SK-N-MC (cell line): ENCODE data around the gene CSMD2.

Experiments
- DNase-seq: peaks from one replicate; pipeline ENCODE4 v3.0.0-alpha.2; 2011; ENCODE audit warnings: low read depth, low spot score
- H3K27ac ChIP-seq: fragments of 200-600 bp; sonication (generic); 2 replicates; pipeline ENCODE4 v1.5.1; 2016; ENCODE audit warnings: mixed run types
- H3K36me3 ChIP-seq: fragments of 200-600 bp; sonication (generic); 2 replicates; pipeline ENCODE4 v1.6.1; 2017; ENCODE audit warnings: antibody characterized with exemption, low read length, mixed read lengths; ENCODE audit not compliant: insufficient read depth
- H3K4me3 ChIP-seq: fragments of 200-600 bp; sonication (generic); 2 replicates; pipeline ENCODE4 v1.5.1; 2016
- H3K9ac ChIP-seq: fragments of 200-600 bp; sonication (generic); 2 replicates; pipeline ENCODE4 v1.8.0; 2017; ENCODE audit warnings: mixed run types, mixed read lengths; ENCODE audit not compliant: insufficient read length
- H3K9me3 ChIP-seq: fragments of 200-600 bp; sonication (generic); 2 replicates; pipeline ENCODE4 v1.6.1; 2017; ENCODE audit warnings: low read depth, mild to moderate bottlenecking, antibody characterized with exemption, low read length, moderate library complexity, mixed read lengths
- EZH2 ChIP-seq: fragments of 200-600 bp; sonication (generic); IDR thresholded peaks from one replicate; pipeline ENCODE4 v1.6.1; 2017; ENCODE audit warnings: antibody characterized with exemption
- FOXP2 ChIP-seq: optimal IDR thresholded peaks from 2 replicates; pipeline ENCODE3; 2011; ENCODE audit warnings: mild to moderate bottlenecking, moderate library complexity; ENCODE audit not compliant: insufficient read depth; ENCODE audit errors: extremely low read length, control extremely low read depth
- POLR2AphosphoS5 ChIP-seq: IDR thresholded peaks from 2 replicates; pipeline ENCODE4 v1.6.1; 2012; ENCODE audit warnings: mild to moderate bottlenecking, low read depth, low read length, borderline replicate concordance

Gene CSMD2

DNA sequence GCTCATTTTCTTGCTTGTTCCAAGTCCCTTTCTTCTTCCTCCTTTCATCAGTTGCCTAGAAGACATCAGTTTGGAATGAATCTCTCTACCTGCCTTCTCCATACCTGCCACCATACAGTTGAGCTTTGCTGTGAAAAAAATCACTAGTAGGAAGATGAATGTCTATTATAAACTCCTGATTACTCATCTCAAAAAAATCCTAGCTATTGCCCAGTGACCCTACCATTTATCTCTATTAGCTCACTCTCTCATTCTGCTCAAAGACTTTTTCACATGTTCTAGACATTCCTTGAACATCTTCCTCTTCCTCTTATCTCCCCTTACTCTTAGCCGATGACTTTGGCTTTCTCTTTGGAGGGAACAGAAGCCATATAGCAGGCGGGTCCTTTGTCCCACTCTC is 350.9 kb downstream of the CSMD2 start:
- TF ChIP-seq POLR2AphosphoS5 (no peak), EZH2 (no peak), FOXP2 (no peak)
- H3K4me3 ChIP-seq = no peak overlapping the region
- no peak overlapping the region for H3K9ac ChIP-seq
- no peaks in the 10 kb centered on the region for H3K9me3 ChIP-seq
- DNase-seq = no peak
- H3K36me3 ChIP-seq = no peaks in the 10 kb centered on the region
- H3K27ac ChIP-seq = no peak overlapping the region

DNA sequence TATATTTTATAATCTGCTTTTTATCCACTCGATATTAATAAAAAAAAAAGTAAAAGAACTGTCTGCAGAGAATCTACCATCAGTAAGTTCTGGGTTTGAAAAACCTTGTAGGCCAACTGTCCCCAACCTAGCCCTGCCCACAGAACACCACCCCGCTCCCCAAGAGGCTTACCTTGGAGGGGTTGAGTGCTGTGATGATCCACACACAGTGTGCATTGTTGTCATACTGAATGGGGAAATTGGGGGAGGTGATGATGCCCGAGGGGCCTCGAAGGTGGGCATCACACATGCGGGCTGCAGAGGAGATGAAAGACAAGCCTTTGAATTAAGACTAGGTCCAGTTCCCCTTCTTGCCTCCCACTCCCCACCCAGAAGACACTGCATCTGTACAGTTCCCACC is 354.5 kb downstream of the CSMD2 start:
- Histone ChIP-seq H3K9me3 (no peaks in the 10 kb centered on the region), H3K4me3 (no peak overlapping the region), H3K9ac (no peak overlapping the region), H3K27ac (no peak overlapping the region), H3K36me3 (no peaks in the 10 kb centered on the region)
- TF ChIP-seq EZH2 (no peak), POLR2AphosphoS5 (no peak), FOXP2 (no peak)
- DNase-seq = no peak

DNA sequence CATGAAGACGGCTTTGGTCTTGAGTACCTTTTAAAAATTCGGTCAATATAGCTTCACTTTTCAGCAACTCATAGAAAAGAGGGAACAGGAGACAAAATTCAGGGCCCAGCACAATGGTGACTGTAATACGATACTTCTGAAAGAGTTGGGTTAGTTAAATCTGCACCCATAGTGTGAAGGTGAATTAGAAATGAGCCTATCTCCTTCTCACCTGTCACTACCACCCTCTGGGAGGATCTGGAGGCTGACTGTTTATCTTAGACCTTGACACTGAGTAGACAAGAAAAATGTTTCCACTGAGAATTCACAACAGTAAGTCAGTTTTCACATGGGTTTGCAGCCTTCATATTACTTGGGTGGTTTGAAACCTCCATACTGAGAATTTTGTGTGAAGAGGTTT is 359.0 kb downstream of the CSMD2 start:
- H3K4me3 ChIP-seq = no peak overlapping the region
- TF ChIP-seq POLR2AphosphoS5 (no peak), FOXP2 (no peak), EZH2 (no peak)

DNA sequence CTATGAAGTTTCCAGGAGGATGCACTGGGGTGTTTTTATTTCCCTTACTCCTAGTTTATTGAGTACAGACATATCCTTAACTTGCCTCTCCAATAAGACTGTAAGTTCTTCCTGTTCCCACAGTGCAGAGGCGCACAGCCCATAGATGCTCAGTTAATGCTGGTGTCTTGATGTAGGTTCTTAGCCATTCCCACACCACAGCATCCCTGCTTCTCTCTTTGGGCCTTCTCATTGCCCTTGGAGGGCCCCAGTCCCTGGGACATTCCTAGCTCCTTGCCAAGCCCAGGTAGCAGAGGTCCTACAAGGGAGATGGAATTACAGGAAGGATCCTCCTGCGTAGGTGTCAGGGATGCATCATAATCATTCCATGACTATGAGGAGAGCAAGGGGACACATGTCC is 362.8 kb downstream of the CSMD2 start:
- Histone ChIP-seq H3K36me3 (no peaks in the 10 kb centered on the region), H3K27ac (no peak overlapping the region), H3K9ac (no peak overlapping the region), H3K9me3 (no peaks in the 10 kb centered on the region), H3K4me3 (no peak overlapping the region)
- TF ChIP-seq POLR2AphosphoS5 (no peak), EZH2 (no peak), FOXP2 (no peak)
- no peak for DNase-seq

More for the DNA sequence above, 359.0 kb downstream of the CSMD2 start:
- no peak overlapping the region for H3K27ac ChIP-seq
- no peaks in the 10 kb centered on the region for H3K36me3 ChIP-seq
- no peak for DNase-seq
- no peaks in the 10 kb centered on the region for H3K9me3 ChIP-seq
- no peak overlapping the region for H3K9ac ChIP-seq

DNA sequence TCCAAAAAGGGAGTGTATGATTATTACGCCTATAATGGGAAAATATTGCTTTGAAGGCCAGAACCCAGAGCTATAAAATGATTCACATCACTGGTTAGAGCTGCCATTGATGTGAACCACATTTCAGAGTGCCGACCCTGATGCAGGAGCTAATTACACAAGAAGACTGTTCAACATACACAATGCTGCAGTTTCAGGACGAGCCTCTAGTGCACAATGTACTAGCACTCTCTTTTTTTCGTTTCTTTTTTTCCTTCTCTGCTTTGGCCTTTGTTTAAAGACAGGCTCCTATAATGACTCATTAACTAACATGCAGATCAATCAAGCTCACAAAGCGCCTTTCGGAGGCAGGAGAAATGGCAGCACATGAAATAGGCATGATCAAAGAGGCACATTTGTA is 367.2 kb downstream of the CSMD2 start:
- Histone ChIP-seq H3K9me3 (no peaks in the 10 kb centered on the region), H3K4me3 (no peak overlapping the region)
- TF ChIP-seq EZH2 (no peak), FOXP2 (no peak), POLR2AphosphoS5 (no peak)

DNA sequence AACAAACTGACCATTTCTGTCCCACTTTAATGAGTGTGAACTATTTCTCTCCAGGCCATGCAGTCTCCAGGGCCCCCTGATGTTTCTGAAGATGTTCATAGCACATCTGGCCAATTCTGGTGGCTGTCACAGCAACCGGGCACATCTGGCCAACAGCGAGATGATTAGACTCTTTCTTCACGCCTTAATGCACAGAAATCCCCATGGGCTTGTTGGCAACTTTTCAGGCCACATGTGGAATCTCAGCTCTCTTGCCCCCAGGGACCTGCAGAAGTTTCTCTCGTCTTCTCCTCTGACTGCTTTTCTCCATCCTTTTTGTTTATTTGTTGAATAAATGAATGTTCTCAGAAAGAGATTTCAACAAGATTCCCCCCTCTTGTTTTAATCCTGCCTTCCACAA is 372.4 kb downstream of the CSMD2 start:
- TF ChIP-seq FOXP2 = no peak
- no peak for TF ChIP-seq POLR2AphosphoS5
- TF ChIP-seq EZH2 = no peak
- H3K9me3 ChIP-seq = no peaks in the 10 kb centered on the region
- no peak overlapping the region for H3K9ac ChIP-seq
- DNase-seq = no peak
- H3K27ac ChIP-seq = no peak overlapping the region
- no peak overlapping the region for H3K4me3 ChIP-seq
- no peaks in the 10 kb centered on the region for H3K36me3 ChIP-seq

More for the DNA sequence above, 367.2 kb downstream of the CSMD2 start:
- no peak for DNase-seq
- H3K9ac ChIP-seq = no peak overlapping the region
- no peak overlapping the region for H3K27ac ChIP-seq
- no peaks in the 10 kb centered on the region for H3K36me3 ChIP-seq

DNA sequence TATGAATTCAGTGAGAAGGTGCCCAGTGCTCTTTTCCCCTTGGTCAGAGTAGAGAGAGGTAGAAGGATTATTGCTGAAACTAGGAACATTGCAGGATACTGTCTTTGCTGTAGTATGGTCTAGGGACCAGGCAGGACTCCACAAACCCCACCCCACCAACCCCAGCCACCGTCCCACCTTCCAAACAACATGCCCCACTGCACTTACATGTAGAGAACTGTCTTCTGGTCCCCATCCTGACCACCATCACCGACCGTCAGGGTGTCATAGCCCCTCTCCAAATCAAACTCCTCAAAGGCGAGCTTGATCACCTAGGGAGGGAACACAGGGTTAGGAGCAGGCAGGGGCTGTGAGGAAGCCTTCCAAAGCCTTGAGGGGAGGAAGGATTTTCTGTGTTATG is 372.8 kb downstream of the CSMD2 start:
- Histone ChIP-seq H3K27ac (no peak overlapping the region), H3K36me3 (no peaks in the 10 kb centered on the region), H3K4me3 (no peak overlapping the region), H3K9ac (no peak overlapping the region), H3K9me3 (no peaks in the 10 kb centered on the region)
- TF ChIP-seq EZH2 (no peak), POLR2AphosphoS5 (no peak), FOXP2 (no peak)
- DNase-seq = no peak

DNA sequence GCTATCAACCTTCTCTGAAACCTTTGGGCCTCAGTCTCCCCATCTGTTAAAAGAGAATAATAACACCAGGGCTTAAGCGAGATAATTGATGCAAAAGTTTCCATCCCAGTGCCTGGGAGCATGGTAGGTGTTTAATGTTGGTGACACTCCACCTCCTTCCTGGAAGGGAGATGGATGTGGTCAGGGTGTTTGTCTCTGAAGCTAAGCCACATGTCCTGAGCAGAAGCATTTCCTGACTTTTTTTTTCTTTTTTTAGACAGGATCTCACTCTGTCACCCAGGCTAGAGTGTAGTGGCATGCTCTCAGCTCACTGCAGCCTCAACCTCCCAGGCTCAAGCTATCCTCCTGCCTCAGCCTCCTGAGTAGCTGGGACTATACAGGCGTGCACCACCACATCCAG is 373.8 kb downstream of the CSMD2 start:
- no peak for DNase-seq
- Histone ChIP-seq H3K9ac (no peak overlapping the region), H3K4me3 (no peak overlapping the region), H3K27ac (no peak overlapping the region), H3K9me3 (no peaks in the 10 kb centered on the region), H3K36me3 (no peaks in the 10 kb centered on the region)
- TF ChIP-seq FOXP2 (no peak), POLR2AphosphoS5 (no peak), EZH2 (no peak)

DNA sequence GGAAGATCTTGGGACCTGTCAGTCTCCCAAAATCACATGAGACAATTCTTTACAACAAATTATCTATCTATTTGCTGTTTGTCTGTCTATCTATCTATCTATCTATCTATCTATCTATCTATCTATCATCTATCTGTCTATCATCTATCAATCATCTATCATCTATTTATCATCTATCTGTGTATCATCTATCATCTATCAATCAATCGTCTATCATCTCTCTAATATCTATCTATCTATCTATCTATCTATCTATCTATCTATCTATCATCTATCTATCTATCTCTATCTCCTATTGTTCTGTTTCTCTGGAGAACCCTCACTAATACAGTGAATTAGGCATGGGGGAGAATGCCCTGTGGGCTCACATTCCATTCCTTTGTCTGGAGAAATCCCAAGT is 374.5 kb downstream of the CSMD2 start:
- H3K36me3 ChIP-seq = no peaks in the 10 kb centered on the region
- TF ChIP-seq FOXP2 (no peak), EZH2 (no peak), POLR2AphosphoS5 (no peak)
- H3K9me3 ChIP-seq = no peaks in the 10 kb centered on the region
- no peak overlapping the region for H3K27ac ChIP-seq
- H3K4me3 ChIP-seq = no peak overlapping the region
- no peak overlapping the region for H3K9ac ChIP-seq
- DNase-seq = no peak
